GM12878 (cell line): Measurements from ENCODE around the gene WWOX.

Source experiments
- BRCA1 ChIP-seq: IDR thresholded peaks from 2 replicates; pipeline ENCODE4 v1.6.1; 2011; ENCODE audit warnings: low read depth, low read length, improper control_type of control experiment
- CHD2 ChIP-seq: IDR thresholded peaks from 2 replicates; pipeline ENCODE4 v1.6.1; 2011; ENCODE audit warnings: low read depth, low read length, improper control_type of control experiment, borderline replicate concordance
- CTCF ChIP-seq, 3 experiments: IDR thresholded peaks in 2 of 3; conservative IDR thresholded peaks in 1 of 3; 2 replicates each; pipeline ENCODE4 v1.5.1; 2011; ENCODE audit warnings: low read depth in 3 of 3, low read length in 3 of 3, mild to moderate bottlenecking in 3 of 3, control low read depth in 2 of 3, moderate library complexity in 2 of 3, inconsistent platforms in 1 of 3, mixed read lengths in 1 of 3; ENCODE audit not compliant: control insufficient read depth in 2 of 3, insufficient read depth in 1 of 3; ENCODE audit errors: extremely low read depth in 1 of 3
- E4F1 ChIP-seq: fragments of 450-650 bp; IDR thresholded peaks from 2 replicates; pipeline ENCODE4 v1.6.1; 2018; ENCODE audit warnings: borderline replicate concordance, mild to moderate bottlenecking; ENCODE audit not compliant: partially characterized antibody
- EP300 ChIP-seq, 2 experiments: fragments of 150-350 bp in 1 of 2; IDR thresholded peaks; 2 replicates each; pipeline ENCODE4 v1.6.1; 2011 to 2012; ENCODE audit warnings: low read depth in 2 of 2, low read length in 2 of 2, borderline replicate concordance in 1 of 2, improper control_type of control experiment in 1 of 2, inconsistent platforms in 1 of 2; ENCODE audit not compliant: control insufficient read depth in 1 of 2
- FOXM1 ChIP-seq: IDR thresholded peaks from 2 replicates; pipeline ENCODE4 v1.6.1; 2012; ENCODE audit warnings: low read depth, mild to moderate bottlenecking, inconsistent platforms, low read length, moderate library complexity
- JUND ChIP-seq: IDR thresholded peaks from 2 replicates; pipeline ENCODE4 v1.6.1; 2012; ENCODE audit warnings: low read depth, mild to moderate bottlenecking, low read length, improper control_type of control experiment, moderate library complexity
- NR2F1 ChIP-seq: fragments of 450-650 bp; conservative IDR thresholded peaks from 2 replicates; pipeline ENCODE4 v1.6.1; 2017; ENCODE audit warnings: mild to moderate bottlenecking
- REST ChIP-seq: IDR thresholded peaks from 2 replicates; pipeline ENCODE4 v1.6.1; 2012; ENCODE audit warnings: mild to moderate bottlenecking, low read depth, low read length
- TAF1 ChIP-seq: IDR thresholded peaks from 2 replicates; pipeline ENCODE4 v1.6.1; 2011; ENCODE audit warnings: mild to moderate bottlenecking, low read depth, low read length, borderline replicate concordance
- ZNF274 ChIP-seq: IDR thresholded peaks from one replicate; pipeline ENCODE4 v1.8.0; 2011; ENCODE audit not compliant: insufficient read length, insufficient read depth

DNA sequence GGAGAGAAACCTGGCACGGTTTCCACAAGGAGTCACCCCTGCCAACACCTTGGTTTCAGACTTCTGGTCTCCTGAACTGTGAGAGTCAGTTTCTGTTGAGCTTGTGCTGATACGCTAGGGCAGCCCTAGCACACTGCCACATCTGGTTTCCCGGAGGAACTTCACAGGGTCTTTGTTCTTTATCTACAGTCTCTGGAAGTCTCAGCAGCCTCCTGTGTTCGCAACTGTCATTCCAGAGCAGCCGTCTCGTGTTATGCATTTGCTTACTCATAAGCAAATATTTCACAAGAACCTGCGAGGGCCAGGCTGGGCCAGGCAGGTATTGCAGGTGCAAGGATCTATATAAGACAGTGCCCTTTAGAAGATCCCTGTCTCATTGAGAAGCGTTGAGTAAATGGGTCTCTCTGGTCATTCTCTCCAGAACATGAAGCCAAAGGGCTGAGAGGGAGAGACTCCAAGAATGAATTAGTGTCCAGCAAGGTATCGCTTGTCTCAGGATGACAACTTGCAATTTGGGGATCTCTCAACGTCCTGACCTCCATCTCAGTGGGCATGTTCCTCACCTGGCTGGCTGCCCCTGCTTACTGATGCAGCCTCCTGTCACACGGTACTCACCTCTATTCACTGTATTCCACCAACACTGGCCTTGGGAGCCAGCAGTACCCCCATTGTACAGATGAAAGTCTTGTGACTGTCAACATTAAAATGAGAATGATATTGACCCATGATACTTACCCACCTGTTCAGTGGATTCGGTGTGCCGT lies 141.2 kb downstream of the WWOX start:
- TF ChIP-seq CHD2 (no peak), TAF1 (no peak), BRCA1 (no peak), EP300 (IDR thresholded peaks at IDR 0.05; ENCODE audit: borderline replicate concordance in 1 of 2, control insufficient read depth in 1 of 2, low read depth in 2 of 2, low read length in 2 of 2) (no peak), E4F1 (no peak), REST (no peak), JUND (no peak), ZNF274 (no peak), CTCF (IDR thresholded peaks at IDR 0.05 in 2 of 3, conservative IDR thresholded peaks at IDR 0.05 in 1 of 3; ENCODE audit: control insufficient read depth in 2 of 3, extremely low read depth in 1 of 3, insufficient read depth in 1 of 3, low read depth in 3 of 3, low read length in 3 of 3) (no peak), FOXM1 (no peak), NR2F1 (no peak)
